A204.1 (cell line): Measurements from ENCODE around the gene CAST.
A peak's percentile ranks its signal among the peaks of the same experiment; 100 is the strongest.

Experiments used
- FAIRE-seq: peaks from 2 replicates; lab custom pipeline; 2012; peaks lifted over from hg19 to GRCh38; lab: Jason Lieb, UNC

Gene CAST

GRCh38 chr5:96745844-96746531, 83.8 kb downstream of the CAST start:
- FAIRE-seq, result no peak

GRCh38 chr5:96747720-96748119, 85.5 kb downstream of the CAST start:
- FAIRE-seq, result no peak

GRCh38 chr5:96750110-96750822, 88.1 kb downstream of the CAST start:
- no peak for FAIRE-seq

GRCh38 chr5:96751203-96752169, 89.3 kb downstream of the CAST start:
- FAIRE-seq, result no peak

GRCh38 chr5:96752341-96753016, 90.3 kb downstream of the CAST start:
- peak; percentile 91 for FAIRE-seq

- no peak for FAIRE-seq
Observed at GRCh38 chr5:96753017-96753397, 90.8 kb downstream of the CAST start.

GRCh38 chr5:96753848-96754247, 91.7 kb downstream of the CAST start:
- FAIRE-seq, result no peak

- no peak for FAIRE-seq
Observed at GRCh38 chr5:96755851-96756250, 93.7 kb downstream of the CAST start.

GRCh38 chr5:96756985-96757384, 94.8 kb downstream of the CAST start:
- FAIRE-seq, result no peak

GRCh38 chr5:96758621-96759020, 96.4 kb downstream of the CAST start:
- FAIRE-seq, result no peak

GRCh38 chr5:96761618-96762017, 99.4 kb downstream of the CAST start:
- FAIRE-seq, result no peak

- no peak for FAIRE-seq
Observed at GRCh38 chr5:96763026-96763425, 100.8 kb downstream of the CAST start.

- FAIRE-seq, result no peak
Observed at GRCh38 chr5:96765043-96765442, 102.9 kb downstream of the CAST start.

- no peak for FAIRE-seq
Observed at GRCh38 chr5:96768708-96769251, 106.6 kb downstream of the CAST start.

- no peak for FAIRE-seq
Observed at GRCh38 chr5:96771395-96771794, 109.2 kb downstream of the CAST start.

GRCh38 chr5:96772111-96772510, 109.9 kb downstream of the CAST start:
- no peak for FAIRE-seq

- no peak for FAIRE-seq
Observed at GRCh38 chr5:96772542-96772941, 110.4 kb downstream of the CAST start.

GRCh38 chr5:96775050-96775449, 112.9 kb downstream of the CAST start:
- no peak for FAIRE-seq

- no peak for FAIRE-seq
Observed at GRCh38 chr5:96775689-96776088, 113.5 kb downstream of the CAST start.

GRCh38 chr5:96776621-96777020, 114.4 kb downstream of the CAST start:
- FAIRE-seq, result no peak

- FAIRE-seq, result no peak
Observed at GRCh38 chr5:96778409-96778808, 116.2 kb downstream of the CAST start.

- FAIRE-seq, result no peak
Observed at GRCh38 chr5:96780626-96781025, 118.5 kb downstream of the CAST start.
